HepG2 (cell line): ENCODE data around the gene LMX1B. TPM values are rescaled to one million over a fixed set of nuclear protein-coding genes. Genes with fewer than 3 reads are reported as not detected.

ENCODE experiments used
- ATAC-seq: fragments of 200-7000 bp; cut with Tn5 transposase; 3 replicates; pipeline ENCODE4 v1.9.1; 2020; ENCODE audit warnings: mild to moderate bottlenecking, moderate library complexity
- BruUV-seq: library from RNA; stranded (reverse); fragments of 400-500 nt; replicated peaks from 2 replicates; lab custom pipeline; 2021; lab: Mats Ljungman, UMichigan
- CTCF ChIA-PET: fragments of 300-600 bp; formaldehyde crosslinking; extraction: SDS; loops from one replicate; lab custom pipeline; 2021; ENCODE audit warnings: low total read pairs, inconsistent platforms, low intra/inter-chr PET ratio; lab: Yijun Ruan, JAX
- POLR2A ChIA-PET: fragments of 350-600 bp; sonication (Branson Sonifier 250); formaldehyde crosslinking; loops from one replicate; lab custom pipeline; 2020; ENCODE audit warnings: antibody characterized with exemption, inconsistent platforms; lab: Yijun Ruan, JAX
- DNase-seq: peaks from one replicate; pipeline ENCODE4 v3.0.0-alpha.2; 2015; ENCODE audit warnings: low spot score
- FAIRE-seq: peaks from 3 replicates; lab custom pipeline; 2011; peaks lifted over from hg19 to GRCh38; lab: Jason Lieb, UNC
- H2AFZ ChIP-seq: one replicate; pipeline ENCODE4 v1.6.1; 2011; ENCODE audit warnings: low read length, inconsistent platforms
- H3K27ac ChIP-seq: fragments of 300-600 bp; 3 replicates; pipeline ENCODE4 v1.8.0; 2011; ENCODE audit warnings: mixed run types, mild to moderate bottlenecking, mixed read lengths, low read length, inconsistent platforms; ENCODE audit not compliant: insufficient read depth; ENCODE audit errors: extremely low read length
- H3K27me3 ChIP-seq, 2 experiments: fragments of 200-600 bp in 1 of 2; 2 replicates in 1 of 2; 3 replicates in 1 of 2; pipeline versions ENCODE4 v1.6.0 to v1.8.0; 2011; ENCODE audit warnings: low read length in 2 of 2, mild to moderate bottlenecking in 2 of 2, moderate library complexity in 2 of 2, inconsistent platforms in 1 of 2; ENCODE audit not compliant: insufficient read depth in 2 of 2, control insufficient read depth in 1 of 2
- H3K36me3 ChIP-seq, 2 experiments: fragments of 200-600 bp in 1 of 2; replicated peaks in 1 of 2; 2 replicates in 1 of 2; 3 replicates in 1 of 2; pipeline versions ENCODE4 v1.5.1 to v1.8.0; 2011; ENCODE audit warnings: low read length in 2 of 2, inconsistent platforms in 1 of 2; ENCODE audit not compliant: insufficient read depth in 2 of 2, control insufficient read depth in 1 of 2
- H3K4me1 ChIP-seq: 2 replicates; pipeline ENCODE4 v1.5.1; 2012; ENCODE audit warnings: low read length, inconsistent platforms; ENCODE audit not compliant: insufficient read depth
- H3K4me2 ChIP-seq: 2 replicates; pipeline ENCODE4 v1.6.0; 2011; ENCODE audit warnings: low read depth, low read length, inconsistent platforms
- H3K4me3 ChIP-seq, 3 experiments: fragments of 200-600 bp in 1 of 3; sonication (generic), shearing (Covaris generic) in 1 of 3; replicated peaks in 1 of 3; 2 replicates each; pipeline ENCODE4 v1.5.1; 2011 to 2016; ENCODE audit warnings: low read length in 3 of 3, inconsistent platforms in 2 of 3, low read depth in 2 of 3, mild to moderate bottlenecking in 2 of 3, control low read depth in 1 of 3, mixed read lengths in 1 of 3; ENCODE audit not compliant: insufficient read depth in 1 of 3
- H3K79me2 ChIP-seq: one replicate; pipeline ENCODE4 v1.6.1; 2011; ENCODE audit warnings: low read length, inconsistent platforms; ENCODE audit not compliant: insufficient read depth
- H3K9ac ChIP-seq: 2 replicates; pipeline ENCODE4 v1.6.0; 2011; ENCODE audit warnings: mild to moderate bottlenecking, low read depth, low read length, inconsistent platforms; ENCODE audit not compliant: insufficient read depth
- H3K9me3 ChIP-seq: 2 replicates; pipeline ENCODE4 v1.5.1; 2012; ENCODE audit warnings: mild to moderate bottlenecking, low read length
- H4K20me1 ChIP-seq: 2 replicates; pipeline ENCODE4 v1.6.0; 2011; ENCODE audit warnings: inconsistent platforms, mild to moderate bottlenecking, low read length, moderate library complexity; ENCODE audit not compliant: insufficient read depth
- BCL3 ChIP-seq: sonication (generic); formaldehyde crosslinking; IDR thresholded peaks from 2 replicates; pipeline ENCODE4 v1.5.1; 2020; ENCODE audit warnings: mild to moderate bottlenecking, missing genetic modification reagents, moderate library complexity
- FOSL1 ChIP-seq: sonication (generic); formaldehyde crosslinking; IDR thresholded peaks from 2 replicates; pipeline ENCODE4 v1.9.0; 2021; ENCODE audit warnings: missing genetic modification reagents, borderline replicate concordance
- GRHL1 ChIP-seq: sonication (generic); formaldehyde crosslinking; conservative IDR thresholded peaks from 2 replicates; pipeline ENCODE4 v1.8.0; 2022; ENCODE audit warnings: missing genetic modification reagents
- HNRNPL ChIP-seq: fragments of 200-400 bp; formaldehyde crosslinking; IDR thresholded peaks from 2 replicates; pipeline ENCODE4 v1.6.1; 2017; ENCODE audit warnings: mild to moderate bottlenecking, low read depth, low read length
- NBN ChIP-seq: fragments of 450-650 bp; conservative IDR thresholded peaks from 2 replicates; pipeline ENCODE4 v1.6.1; 2017
- RELA ChIP-seq: sonication (generic); formaldehyde crosslinking; IDR thresholded peaks from 2 replicates; pipeline ENCODE4 v1.4.0; 2020; ENCODE audit warnings: missing genetic modification reagents
- ZNF256 ChIP-seq: sonication (generic); formaldehyde crosslinking; conservative IDR thresholded peaks from 2 replicates; pipeline ENCODE4 v1.4.0; 2020; ENCODE audit warnings: missing genetic modification reagents
- ZNF3 ChIP-seq: IDR thresholded peaks from 2 replicates; pipeline ENCODE4 v1.7.0; 2017; ENCODE audit warnings: inconsistent platforms
- ZNF747 ChIP-seq: sonication (generic); formaldehyde crosslinking; IDR thresholded peaks from 2 replicates; pipeline ENCODE4 v1.8.1; 2023; ENCODE audit warnings: missing genetic modification reagents, mild to moderate bottlenecking, borderline replicate concordance
- WGBS: methylation state at CpG from one replicate; pipeline ENCODE4 v1.1.6; 2017; ENCODE audit warnings: low lambda C conversion rate; 5-methylcytosine and 5-hydroxymethylcytosine counted together
- in situ Hi-C: cut with HindIII; loops from 2 replicates; pipeline ENCODE4 v1.10.0; 2017; ENCODE audit warnings: low pct_unique_long_range_greater_than_20kb; ENCODE audit not compliant: extremely low pct_ligation_motif_present
- intact Hi-C: fragments of 100-400 bp; cut with micrococcal nuclease; formaldehyde crosslinking; loops from one replicate; pipeline ENCODE4 v1.10.0; 2022; ENCODE audit not compliant: unreplicated experiment
- polyA plus RNA-seq, 8 experiments: library from polyadenylated mRNA; depleted of rRNA in 3 of 8; stranded (reverse) in 7 of 8; unstranded in 1 of 8; fragments of >200 nt; fragmentation: Illumina TruSeq in 4 of 8; extraction: Trizol in 4 of 8; gene quantifications; 2 replicates each; pipeline versions ENCODE4 v1.2.1 to v1.2.3, GENCODE V29; 2011 to 2016; ENCODE audit warnings: low read depth in 4 of 8, missing spikeins in 1 of 8, mixed read lengths in 1 of 8; ENCODE audit not compliant: insufficient read depth in 1 of 8
- total RNA-seq, 5 experiments: library from RNA; depleted of rRNA; stranded (reverse); fragments of >200 nt; fragmentation: Illumina TruSeq; extraction: Trizol; gene quantifications; 2 replicates each; pipeline ENCODE4 v1.2.3, GENCODE V29; 2016; ENCODE audit warnings: low read depth in 1 of 5
- TF ChIP-seq, protein P1 (sequence below): sonication (generic); formaldehyde crosslinking; IDR thresholded peaks from 2 replicates; pipeline ENCODE4 v1.5.0; 2020; ENCODE audit warnings: mild to moderate bottlenecking, missing genetic modification reagents, moderate library complexity
- TF ChIP-seq, protein P2 (sequence below): sonication (generic); formaldehyde crosslinking; conservative IDR thresholded peaks from 2 replicates; pipeline ENCODE4 v1.8.1; 2023; ENCODE audit warnings: missing genetic modification reagents
- TF ChIP-seq, protein P3 (sequence below): sonication (generic); formaldehyde crosslinking; IDR thresholded peaks from 2 replicates; pipeline ENCODE4 v1.5.0; 2020; ENCODE audit warnings: missing genetic modification reagents
- TF ChIP-seq, protein P4 (sequence below): sonication (generic); formaldehyde crosslinking; IDR thresholded peaks from 2 replicates; pipeline ENCODE4 v1.8.0; 2022; ENCODE audit warnings: mild to moderate bottlenecking, missing genetic modification reagents, borderline replicate concordance

The LMX1B gene
- total and polyA plus RNA-seq, 2 of the 13 experiments (the other 11 are each of a cell fraction or from before 2014, with no cell fraction given): not detected

DNA sequence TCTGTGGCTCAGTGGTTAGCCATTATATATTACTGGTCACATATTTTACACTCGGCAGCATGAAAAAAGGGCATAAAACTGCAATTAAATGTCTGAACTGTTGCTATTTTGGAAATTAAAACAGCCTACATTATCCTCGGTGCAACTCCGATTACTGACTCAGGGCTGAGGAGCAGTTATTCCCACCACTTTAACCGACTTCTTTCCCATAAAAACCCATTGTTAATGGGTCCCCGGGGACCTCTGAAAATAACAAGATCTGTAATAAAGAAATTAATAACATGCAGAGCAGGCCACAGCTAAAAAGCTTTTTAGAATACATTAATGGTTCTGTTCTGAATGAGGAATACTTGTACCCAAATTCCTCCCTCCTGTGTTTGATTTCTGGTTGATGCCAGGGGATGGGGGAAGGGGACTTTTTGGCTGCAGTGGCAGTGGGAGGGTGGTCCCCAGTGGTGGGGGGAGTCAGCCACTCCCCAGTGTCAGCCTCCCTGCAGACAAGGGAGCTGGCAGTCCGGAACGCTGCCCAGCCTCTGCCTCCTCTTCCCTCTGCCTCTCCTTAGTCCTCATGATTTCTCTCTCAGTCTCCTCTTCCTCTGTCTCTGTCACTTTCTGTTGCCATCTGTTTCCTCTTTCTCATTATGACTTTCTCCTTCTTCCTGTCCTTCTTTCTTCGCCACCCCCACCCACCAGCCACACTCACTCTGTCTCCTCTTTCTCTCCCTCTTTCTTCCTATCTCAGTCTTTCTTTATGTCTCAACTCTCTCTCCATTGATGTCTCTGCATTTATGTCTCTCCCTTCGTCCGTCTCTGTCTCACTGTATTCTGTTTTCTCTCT, 132.1 kb downstream of the LMX1B start:
- POLR2A ChIA-PET: no interaction called here
- WGBS: 7% methylated on average over 10 of the region's 10 CpGs

More for the DNA sequence above, 132.1 kb downstream of the LMX1B start:
- FAIRE-seq (no peak), ATAC-seq (no peak), DNase-seq (no peak)
- Histone ChIP-seq H3K4me1 (no peaks in the 10 kb centered on the region), H3K79me2 (no peaks in the 10 kb centered on the region), H3K9ac (no peak overlapping the region), H3K4me2 (no peak overlapping the region), H3K4me3 (no peak overlapping the region), H3K36me3 (no peaks in the 10 kb centered on the region), H4K20me1 (no peaks in the 10 kb centered on the region), H2AFZ (no peak overlapping the region), H3K27me3 (peaks cover 1 to 37% of the 10 kb centered on the region in 2 experiments; a peak in 4 of 5 replicates), H3K27ac (no peak overlapping the region), H3K9me3 (no peaks in the 10 kb centered on the region)
- TF ChIP-seq NBN: no peak
- TF ChIP-seq FOSL1 (CRISPR knock-in tag): no peak
- TF ChIP-seq, protein P1, sequence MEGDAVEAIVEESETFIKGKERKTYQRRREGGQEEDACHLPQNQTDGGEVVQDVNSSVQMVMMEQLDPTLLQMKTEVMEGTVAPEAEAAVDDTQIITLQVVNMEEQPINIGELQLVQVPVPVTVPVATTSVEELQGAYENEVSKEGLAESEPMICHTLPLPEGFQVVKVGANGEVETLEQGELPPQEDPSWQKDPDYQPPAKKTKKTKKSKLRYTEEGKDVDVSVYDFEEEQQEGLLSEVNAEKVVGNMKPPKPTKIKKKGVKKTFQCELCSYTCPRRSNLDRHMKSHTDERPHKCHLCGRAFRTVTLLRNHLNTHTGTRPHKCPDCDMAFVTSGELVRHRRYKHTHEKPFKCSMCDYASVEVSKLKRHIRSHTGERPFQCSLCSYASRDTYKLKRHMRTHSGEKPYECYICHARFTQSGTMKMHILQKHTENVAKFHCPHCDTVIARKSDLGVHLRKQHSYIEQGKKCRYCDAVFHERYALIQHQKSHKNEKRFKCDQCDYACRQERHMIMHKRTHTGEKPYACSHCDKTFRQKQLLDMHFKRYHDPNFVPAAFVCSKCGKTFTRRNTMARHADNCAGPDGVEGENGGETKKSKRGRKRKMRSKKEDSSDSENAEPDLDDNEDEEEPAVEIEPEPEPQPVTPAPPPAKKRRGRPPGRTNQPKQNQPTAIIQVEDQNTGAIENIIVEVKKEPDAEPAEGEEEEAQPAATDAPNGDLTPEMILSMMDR: no peak
- TF ChIP-seq BCL3 (CRISPR knock-in tag): no peak
- TF ChIP-seq ZNF747 (CRISPR knock-in tag): no peak
- no peak for TF ChIP-seq ZNF3 (CRISPR knock-in tag)
- TF ChIP-seq, protein P2, sequence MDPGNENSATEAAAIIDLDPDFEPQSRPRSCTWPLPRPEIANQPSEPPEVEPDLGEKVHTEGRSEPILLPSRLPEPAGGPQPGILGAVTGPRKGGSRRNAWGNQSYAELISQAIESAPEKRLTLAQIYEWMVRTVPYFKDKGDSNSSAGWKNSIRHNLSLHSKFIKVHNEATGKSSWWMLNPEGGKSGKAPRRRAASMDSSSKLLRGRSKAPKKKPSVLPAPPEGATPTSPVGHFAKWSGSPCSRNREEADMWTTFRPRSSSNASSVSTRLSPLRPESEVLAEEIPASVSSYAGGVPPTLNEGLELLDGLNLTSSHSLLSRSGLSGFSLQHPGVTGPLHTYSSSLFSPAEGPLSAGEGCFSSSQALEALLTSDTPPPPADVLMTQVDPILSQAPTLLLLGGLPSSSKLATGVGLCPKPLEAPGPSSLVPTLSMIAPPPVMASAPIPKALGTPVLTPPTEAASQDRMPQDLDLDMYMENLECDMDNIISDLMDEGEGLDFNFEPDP (CRISPR knock-in tag): no peak
- no peak for TF ChIP-seq GRHL1 (CRISPR knock-in tag)
- TF ChIP-seq, protein P3, sequence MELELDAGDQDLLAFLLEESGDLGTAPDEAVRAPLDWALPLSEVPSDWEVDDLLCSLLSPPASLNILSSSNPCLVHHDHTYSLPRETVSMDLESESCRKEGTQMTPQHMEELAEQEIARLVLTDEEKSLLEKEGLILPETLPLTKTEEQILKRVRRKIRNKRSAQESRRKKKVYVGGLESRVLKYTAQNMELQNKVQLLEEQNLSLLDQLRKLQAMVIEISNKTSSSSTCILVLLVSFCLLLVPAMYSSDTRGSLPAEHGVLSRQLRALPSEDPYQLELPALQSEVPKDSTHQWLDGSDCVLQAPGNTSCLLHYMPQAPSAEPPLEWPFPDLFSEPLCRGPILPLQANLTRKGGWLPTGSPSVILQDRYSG (CRISPR knock-in tag): no peak
- no peak for TF ChIP-seq ZNF256 (CRISPR knock-in tag)
- no peak for TF ChIP-seq HNRNPL
- TF ChIP-seq RELA (CRISPR knock-in tag): no peak
- TF ChIP-seq, protein P4, sequence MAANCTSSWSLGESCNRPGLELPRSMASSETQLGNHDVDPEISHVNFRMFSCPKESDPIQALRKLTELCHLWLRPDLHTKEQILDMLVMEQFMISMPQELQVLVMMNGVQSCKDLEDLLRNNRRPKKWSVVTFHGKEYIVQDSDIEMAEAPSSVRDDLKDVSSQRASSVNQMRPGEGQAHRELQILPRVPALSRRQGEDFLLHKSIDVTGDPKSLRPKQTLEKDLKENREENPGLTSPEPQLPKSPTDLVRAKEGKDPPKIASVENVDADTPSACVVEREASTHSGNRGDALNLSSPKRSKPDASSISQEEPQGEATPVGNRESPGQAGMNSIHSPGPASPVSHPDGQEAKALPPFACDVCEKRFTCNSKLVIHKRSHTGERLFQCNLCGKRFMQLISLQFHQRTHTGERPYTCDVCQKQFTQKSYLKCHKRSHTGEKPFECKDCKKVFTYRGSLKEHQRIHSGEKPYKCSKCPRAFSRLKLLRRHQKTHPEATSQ: no peak
- CTCF ChIA-PET: no interaction called here
- intact Hi-C loops (no loop called here), in situ Hi-C loops (no loop called here)
- BruUV-seq: no TSS peak
